ENCODE measurements around the gene COL9A3.

DNA sequence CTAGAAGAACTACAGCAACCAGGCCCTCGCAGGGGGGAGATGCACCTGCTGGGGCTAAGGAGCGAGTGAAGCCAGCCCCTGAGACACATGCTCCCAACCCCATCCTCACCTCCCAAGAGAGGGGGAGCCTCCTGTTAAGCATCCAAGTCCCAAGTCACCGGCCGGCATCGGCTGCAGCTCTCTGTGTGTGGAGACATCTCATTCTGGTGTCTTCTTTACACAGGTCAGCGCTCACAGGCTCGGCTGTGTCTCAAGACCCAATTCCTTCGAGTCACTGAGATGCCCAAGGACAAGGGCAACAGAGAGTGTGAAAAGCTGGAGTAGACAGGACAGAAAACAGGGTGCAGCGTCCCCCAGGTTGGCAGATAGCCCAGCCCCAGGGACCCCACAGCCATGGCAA is 41.6 kb upstream of the COL9A3 start:
- TF ChIP-seq, protein P1, sequence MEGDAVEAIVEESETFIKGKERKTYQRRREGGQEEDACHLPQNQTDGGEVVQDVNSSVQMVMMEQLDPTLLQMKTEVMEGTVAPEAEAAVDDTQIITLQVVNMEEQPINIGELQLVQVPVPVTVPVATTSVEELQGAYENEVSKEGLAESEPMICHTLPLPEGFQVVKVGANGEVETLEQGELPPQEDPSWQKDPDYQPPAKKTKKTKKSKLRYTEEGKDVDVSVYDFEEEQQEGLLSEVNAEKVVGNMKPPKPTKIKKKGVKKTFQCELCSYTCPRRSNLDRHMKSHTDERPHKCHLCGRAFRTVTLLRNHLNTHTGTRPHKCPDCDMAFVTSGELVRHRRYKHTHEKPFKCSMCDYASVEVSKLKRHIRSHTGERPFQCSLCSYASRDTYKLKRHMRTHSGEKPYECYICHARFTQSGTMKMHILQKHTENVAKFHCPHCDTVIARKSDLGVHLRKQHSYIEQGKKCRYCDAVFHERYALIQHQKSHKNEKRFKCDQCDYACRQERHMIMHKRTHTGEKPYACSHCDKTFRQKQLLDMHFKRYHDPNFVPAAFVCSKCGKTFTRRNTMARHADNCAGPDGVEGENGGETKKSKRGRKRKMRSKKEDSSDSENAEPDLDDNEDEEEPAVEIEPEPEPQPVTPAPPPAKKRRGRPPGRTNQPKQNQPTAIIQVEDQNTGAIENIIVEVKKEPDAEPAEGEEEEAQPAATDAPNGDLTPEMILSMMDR (IDR thresholded peaks at IDR 0.05) = no peak
- TF ChIP-seq EZH2 (IDR thresholded peaks at IDR 0.05) = no peak
- TF ChIP-seq EZH2phosphoT487 (IDR thresholded peaks at IDR 0.05) = no peak

All from neural progenitor cell (in vitro differentiated cells).